H1 (cell line): ENCODE measurements around the gene RPL36AL. TPM values are rescaled to one million over a fixed set of nuclear protein-coding genes. Genes with fewer than 3 reads are reported as not detected.

Experiments used
- CBX8 ChIP-seq: fragments of 300-800, 300-1000 bp; sonication (generic); IDR thresholded peaks from 2 replicates; pipeline ENCODE4 v1.7.1; 2016; ENCODE audit warnings: low read depth, low read length, borderline replicate concordance
- PHF8 ChIP-seq: fragments of 200-600 bp; sonication (generic); conservative IDR thresholded peaks from 2 replicates; pipeline ENCODE4 v1.7.1; 2012; ENCODE audit warnings: low read depth, mild to moderate bottlenecking, inconsistent platforms, low read length, moderate library complexity
- POU5F1 ChIP-seq: IDR thresholded peaks from 2 replicates; pipeline ENCODE4 v1.6.1; 2011; ENCODE audit warnings: low read depth, mild to moderate bottlenecking, low read length, moderate library complexity
- SP4 ChIP-seq: IDR thresholded peaks from 2 replicates; pipeline ENCODE4 v1.6.1; 2012; ENCODE audit warnings: low read length, inconsistent platforms
- polyA plus RNA-seq, 7 experiments: library from polyadenylated mRNA; depleted of rRNA in 3 of 7; stranded (reverse) in 5 of 7; unstranded in 2 of 7; fragments of >200 nt in 5 of 7; fragments of 200-250 nt in 2 of 7; gene quantifications; 1 replicate in 5 of 7; 2 replicates in 1 of 7; 4 replicates in 1 of 7; pipeline versions ENCODE4 v1.2.1 to v1.2.3, GENCODE V29; 2011 to 2013; ENCODE audit warnings: missing spikeins in 2 of 7, mixed read lengths in 2 of 7
- total RNA-seq: library from RNA; stranded (reverse); fragmentation: NEBNext Ultra II Directional; extraction: Animal tissue kit (Norgen Biotek cat#: 25700); gene quantifications from 2 replicates; pipeline ENCODE4 v1.2.1, GENCODE V29; 2021
- TF ChIP-seq, protein P1 (sequence below): IDR thresholded peaks from 2 replicates; pipeline ENCODE4 v1.6.1; 2012; ENCODE audit warnings: inconsistent platforms

Gene RPL36AL
- total and polyA plus RNA-seq, 2 of the 8 experiments (the other 6 are each of a cell fraction or from before 2014, with no cell fraction given) = 138 to 230 TPM

DNA sequence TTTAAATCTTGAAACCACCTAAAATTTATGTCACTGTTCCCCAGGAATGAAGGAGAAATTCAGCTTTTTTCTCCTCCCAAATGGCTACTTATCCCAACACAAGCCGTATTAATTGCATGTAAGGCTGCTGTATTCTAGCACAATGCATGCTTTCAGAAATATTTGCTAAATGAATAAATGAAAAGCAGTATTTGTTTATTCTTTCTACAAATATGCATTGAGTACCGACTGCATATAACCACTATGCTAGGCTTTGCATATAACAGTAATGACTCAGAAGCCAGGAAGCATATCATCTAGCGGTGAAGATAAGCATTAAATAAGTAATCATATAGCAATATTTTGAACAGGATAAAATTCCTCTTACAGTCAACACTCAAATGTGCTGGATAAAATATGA, 27.4 kb downstream of the RPL36AL start (continued):
- TF ChIP-seq POU5F1 = no peak
- no peak for TF ChIP-seq PHF8
- TF ChIP-seq CBX8 = no peak
- TF ChIP-seq SP4 = no peak
- TF ChIP-seq, protein P1, sequence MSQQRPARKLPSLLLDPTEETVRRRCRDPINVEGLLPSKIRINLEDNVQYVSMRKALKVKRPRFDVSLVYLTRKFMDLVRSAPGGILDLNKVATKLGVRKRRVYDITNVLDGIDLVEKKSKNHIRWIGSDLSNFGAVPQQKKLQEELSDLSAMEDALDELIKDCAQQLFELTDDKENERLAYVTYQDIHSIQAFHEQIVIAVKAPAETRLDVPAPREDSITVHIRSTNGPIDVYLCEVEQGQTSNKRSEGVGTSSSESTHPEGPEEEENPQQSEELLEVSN = no peak
